OCI-LY7 (cell line): ENCODE data around the gene HABP4.

ENCODE experiments used
- EZH2phosphoT487 ChIP-seq: fragments of 200-600 bp; sonication (generic); IDR thresholded peaks from 2 replicates; pipeline ENCODE4 v1.6.1; 2018; ENCODE audit warnings: low read depth, borderline replicate concordance, mild to moderate bottlenecking, mixed run types, antibody characterized with exemption, low read length, moderate library complexity, mixed read lengths
- TF ChIP-seq, protein P1 (sequence below): fragments of 200-600 bp; sonication (generic); conservative IDR thresholded peaks from 2 replicates; pipeline ENCODE4 v1.5.1; 2014; ENCODE audit warnings: mild to moderate bottlenecking, antibody characterized with exemption, low read length, moderate library complexity, mixed read lengths

- TF ChIP-seq, protein P1, sequence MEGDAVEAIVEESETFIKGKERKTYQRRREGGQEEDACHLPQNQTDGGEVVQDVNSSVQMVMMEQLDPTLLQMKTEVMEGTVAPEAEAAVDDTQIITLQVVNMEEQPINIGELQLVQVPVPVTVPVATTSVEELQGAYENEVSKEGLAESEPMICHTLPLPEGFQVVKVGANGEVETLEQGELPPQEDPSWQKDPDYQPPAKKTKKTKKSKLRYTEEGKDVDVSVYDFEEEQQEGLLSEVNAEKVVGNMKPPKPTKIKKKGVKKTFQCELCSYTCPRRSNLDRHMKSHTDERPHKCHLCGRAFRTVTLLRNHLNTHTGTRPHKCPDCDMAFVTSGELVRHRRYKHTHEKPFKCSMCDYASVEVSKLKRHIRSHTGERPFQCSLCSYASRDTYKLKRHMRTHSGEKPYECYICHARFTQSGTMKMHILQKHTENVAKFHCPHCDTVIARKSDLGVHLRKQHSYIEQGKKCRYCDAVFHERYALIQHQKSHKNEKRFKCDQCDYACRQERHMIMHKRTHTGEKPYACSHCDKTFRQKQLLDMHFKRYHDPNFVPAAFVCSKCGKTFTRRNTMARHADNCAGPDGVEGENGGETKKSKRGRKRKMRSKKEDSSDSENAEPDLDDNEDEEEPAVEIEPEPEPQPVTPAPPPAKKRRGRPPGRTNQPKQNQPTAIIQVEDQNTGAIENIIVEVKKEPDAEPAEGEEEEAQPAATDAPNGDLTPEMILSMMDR: no peak
- no peak for TF ChIP-seq EZH2phosphoT487
Measured at GRCh38 chr9:96509848-96510247, 59.9 kb downstream of the HABP4 start.
